Activated B cell treated with CpG ODN at 0.5 μM for 24 hours (primary cell): Measurements from ENCODE around the gene RAB11FIP4. TPM values are rescaled to one million over a fixed set of nuclear protein-coding genes. Genes with fewer than 3 reads are reported as not detected.
A peak's percentile ranks its signal among the peaks of the same experiment; 100 is the strongest.
"Not testable (repeated sequence)": the region's sequence is repeated elsewhere in the genome, so short reads cannot be mapped to it uniquely, and the experiment has no call there.

Experiments
- ATAC-seq: fragments of 200-7000 bp; cut with Tn5 transposase; one replicate; pipeline ENCODE4 v1.10.0; 2021; ENCODE audit warnings: low read depth, mild to moderate bottlenecking, moderate library complexity
- CTCF ChIA-PET: fragments of 350-600 bp; sonication (Branson Sonifier 250); formaldehyde crosslinking; loops from one replicate; lab custom pipeline; 2021; ENCODE audit warnings: antibody characterized with exemption; lab: Charles Lee
- POLR2A ChIA-PET: fragments of 350-600 bp; sonication (Branson Sonifier 250); formaldehyde crosslinking; loops from one replicate; lab custom pipeline; 2021; ENCODE audit warnings: antibody characterized with exemption; lab: Charles Lee
- DNase-seq: peaks from one replicate; pipeline ENCODE4 v3.0.0; 2022
- H3K27ac Mint-ChIP-seq: one replicate; pipeline ENCODE4 v1.8.0; 2020; ENCODE audit warnings: mixed read lengths
- H3K27me3 Mint-ChIP-seq: one replicate; pipeline ENCODE4 v1.8.0; 2021; ENCODE audit warnings: mixed read lengths
- H3K36me3 Mint-ChIP-seq: one replicate; pipeline ENCODE4 v1.8.0; 2021; ENCODE audit warnings: low read depth, mixed read lengths
- H3K4me1 Mint-ChIP-seq: one replicate; pipeline ENCODE4 v1.8.0; 2021; ENCODE audit warnings: mixed read lengths
- H3K4me3 Mint-ChIP-seq: one replicate; pipeline ENCODE4 v1.8.0; 2020; ENCODE audit warnings: mild to moderate bottlenecking, mixed read lengths
- H3K9me3 Mint-ChIP-seq: one replicate; pipeline ENCODE4 v1.8.0; 2020; ENCODE audit warnings: mixed read lengths
- intact Hi-C: fragments of 100-400 bp; cut with micrococcal nuclease; formaldehyde crosslinking; loops from one replicate; pipeline ENCODE4 v1.15.1; 2024
- total RNA-seq: library from RNA; stranded (reverse); gene quantifications from 2 replicates; pipeline ENCODE4 v1.2.3, GENCODE V29; 2022
- TF ChIP-seq, protein P1 (sequence below): fragments of 200-600 bp; IDR thresholded peaks from one replicate; pipeline ENCODE4 v1.8.0; 2022; ENCODE audit warnings: antibody characterized with exemption, mild to moderate bottlenecking

The RAB11FIP4 gene, protein sequence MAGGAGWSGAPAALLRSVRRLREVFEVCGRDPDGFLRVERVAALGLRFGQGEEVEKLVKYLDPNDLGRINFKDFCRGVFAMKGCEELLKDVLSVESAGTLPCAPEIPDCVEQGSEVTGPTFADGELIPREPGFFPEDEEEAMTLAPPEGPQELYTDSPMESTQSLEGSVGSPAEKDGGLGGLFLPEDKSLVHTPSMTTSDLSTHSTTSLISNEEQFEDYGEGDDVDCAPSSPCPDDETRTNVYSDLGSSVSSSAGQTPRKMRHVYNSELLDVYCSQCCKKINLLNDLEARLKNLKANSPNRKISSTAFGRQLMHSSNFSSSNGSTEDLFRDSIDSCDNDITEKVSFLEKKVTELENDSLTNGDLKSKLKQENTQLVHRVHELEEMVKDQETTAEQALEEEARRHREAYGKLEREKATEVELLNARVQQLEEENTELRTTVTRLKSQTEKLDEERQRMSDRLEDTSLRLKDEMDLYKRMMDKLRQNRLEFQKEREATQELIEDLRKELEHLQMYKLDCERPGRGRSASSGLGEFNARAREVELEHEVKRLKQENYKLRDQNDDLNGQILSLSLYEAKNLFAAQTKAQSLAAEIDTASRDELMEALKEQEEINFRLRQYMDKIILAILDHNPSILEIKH
- total RNA-seq: 37.9 and 43.2 TPM in 2 replicates

DNA sequence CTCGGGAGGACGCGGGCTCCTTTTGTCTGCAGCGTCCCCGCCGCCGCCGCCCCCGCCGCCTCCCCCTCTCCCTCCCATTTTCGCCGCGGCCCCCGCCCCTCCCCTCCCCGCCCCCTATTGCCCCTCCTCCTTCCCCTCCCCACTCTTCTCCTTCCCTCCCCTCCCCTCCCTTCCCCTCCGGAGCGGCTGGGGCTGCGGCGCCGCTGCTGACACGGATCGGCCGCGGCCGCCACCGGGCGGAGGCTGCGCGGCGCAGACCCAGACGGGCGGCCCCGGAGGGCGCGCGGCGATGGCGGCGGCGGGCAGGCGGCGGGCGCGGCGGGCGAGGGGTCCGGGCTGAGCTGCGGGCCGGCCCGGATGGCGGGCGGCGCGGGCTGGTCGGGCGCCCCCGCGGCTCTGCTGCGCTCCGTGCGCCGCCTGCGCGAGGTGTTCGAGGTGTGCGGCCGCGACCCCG is at the start of gene RAB11FIP4:
Gene RAB11FIP4, plus strand, starts transcription at position 180 of the 454 bp plus-strand sequence. Its CDS starts 178 bp downstream, at position 358.
- TF ChIP-seq, protein P1, sequence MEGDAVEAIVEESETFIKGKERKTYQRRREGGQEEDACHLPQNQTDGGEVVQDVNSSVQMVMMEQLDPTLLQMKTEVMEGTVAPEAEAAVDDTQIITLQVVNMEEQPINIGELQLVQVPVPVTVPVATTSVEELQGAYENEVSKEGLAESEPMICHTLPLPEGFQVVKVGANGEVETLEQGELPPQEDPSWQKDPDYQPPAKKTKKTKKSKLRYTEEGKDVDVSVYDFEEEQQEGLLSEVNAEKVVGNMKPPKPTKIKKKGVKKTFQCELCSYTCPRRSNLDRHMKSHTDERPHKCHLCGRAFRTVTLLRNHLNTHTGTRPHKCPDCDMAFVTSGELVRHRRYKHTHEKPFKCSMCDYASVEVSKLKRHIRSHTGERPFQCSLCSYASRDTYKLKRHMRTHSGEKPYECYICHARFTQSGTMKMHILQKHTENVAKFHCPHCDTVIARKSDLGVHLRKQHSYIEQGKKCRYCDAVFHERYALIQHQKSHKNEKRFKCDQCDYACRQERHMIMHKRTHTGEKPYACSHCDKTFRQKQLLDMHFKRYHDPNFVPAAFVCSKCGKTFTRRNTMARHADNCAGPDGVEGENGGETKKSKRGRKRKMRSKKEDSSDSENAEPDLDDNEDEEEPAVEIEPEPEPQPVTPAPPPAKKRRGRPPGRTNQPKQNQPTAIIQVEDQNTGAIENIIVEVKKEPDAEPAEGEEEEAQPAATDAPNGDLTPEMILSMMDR: no peak
- peaks cover 43% of the 10 kb centered on the region for H3K27me3 Mint-ChIP-seq
- no peaks in the 10 kb centered on the region for H3K9me3 Mint-ChIP-seq
- no peak within 1 kb of the TSS for H3K27ac Mint-ChIP-seq
- POLR2A ChIA-PET: no interaction called here
- DNase-seq (peak; percentile 18), ATAC-seq (peak; percentile 56)
- CTCF ChIA-PET: no interaction called here
- intact Hi-C loops: loop anchor here (5.0 kb wide), 1 partner anchor 116 kb away; no protein-coding TSS in a partner anchor
- H3K36me3 Mint-ChIP-seq: no peaks in the 10 kb centered on the region
- peaks cover 15% of the 10 kb centered on the region for H3K4me1 Mint-ChIP-seq
- H3K4me3 Mint-ChIP-seq: peak within 1 kb of the TSS; percentile 73

- H3K4me3 Mint-ChIP-seq, intact Hi-C loops, H3K9me3 Mint-ChIP-seq, H3K4me1 Mint-ChIP-seq, DNase-seq, ATAC-seq, CTCF ChIA-PET, H3K27ac Mint-ChIP-seq, H3K27me3 Mint-ChIP-seq, POLR2A ChIA-PET: not testable (repeated sequence)
- H3K36me3 Mint-ChIP-seq: peaks cover 32% of the 10 kb centered on the region
These were observed 46.2 kb upstream of the RAB11FIP4 start for GRCh38 chr17:31345191-31345747.

GRCh38 chr17:31349454-31349853 is 42.0 kb upstream of the RAB11FIP4 start:
- no peaks in the 10 kb centered on the region for H3K27me3 Mint-ChIP-seq
- H3K36me3 Mint-ChIP-seq: peaks cover 46% of the 10 kb centered on the region
- ChIA-PET POLR2A (no interaction called here), CTCF (no interaction called here)
- TF ChIP-seq, protein P1: no peak
- intact Hi-C loops: no loop called here
- no peaks in the 10 kb centered on the region for H3K4me1 Mint-ChIP-seq
- no peak overlapping the region for H3K27ac Mint-ChIP-seq
- DNase-seq (no peak), ATAC-seq (no peak)
- H3K9me3 Mint-ChIP-seq: no peaks in the 10 kb centered on the region
- no peak overlapping the region for H3K4me3 Mint-ChIP-seq

DNA sequence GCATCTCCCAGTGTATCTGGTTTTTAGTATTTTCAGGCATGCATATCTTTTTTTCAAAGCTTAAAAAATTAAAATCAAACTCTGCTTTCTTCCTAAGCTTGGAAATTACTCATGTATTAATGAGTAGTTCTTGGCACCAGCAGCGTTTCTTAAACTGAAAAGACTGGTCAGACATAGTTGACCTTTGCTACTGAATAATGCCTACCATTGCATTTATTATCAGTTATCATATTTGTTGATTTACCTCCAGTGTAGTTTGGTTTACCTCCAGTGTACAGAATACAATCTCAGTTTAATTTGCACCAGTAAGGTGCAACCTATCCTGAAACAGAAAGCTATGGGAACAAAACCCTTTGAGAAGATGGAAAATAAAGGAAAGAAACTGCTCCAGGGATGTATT is 35.5 kb upstream of the RAB11FIP4 start:
- peaks cover 70% of the 10 kb centered on the region for H3K36me3 Mint-ChIP-seq

GRCh38 chr17:31357091-31357490 is 34.4 kb upstream of the RAB11FIP4 start:
- peaks cover 72% of the 10 kb centered on the region for H3K36me3 Mint-ChIP-seq
- no peaks in the 10 kb centered on the region for H3K27me3 Mint-ChIP-seq
- H3K4me3 Mint-ChIP-seq: no peak overlapping the region
- DNase-seq (no peak), ATAC-seq (no peak)
- TF ChIP-seq, protein P1: no peak
- no peaks in the 10 kb centered on the region for H3K9me3 Mint-ChIP-seq
- H3K27ac Mint-ChIP-seq: no peak overlapping the region
- ChIA-PET CTCF (no interaction called here), POLR2A (no interaction called here)
- H3K4me1 Mint-ChIP-seq: no peaks in the 10 kb centered on the region
- intact Hi-C loops: no loop called here

More for the DNA sequence above, 35.5 kb upstream of the RAB11FIP4 start:
- Mint-ChIP-seq H3K4me1 (no peaks in the 10 kb centered on the region), H3K4me3 (no peak overlapping the region), H3K27me3 (no peaks in the 10 kb centered on the region), H3K27ac (no peak overlapping the region), H3K9me3 (no peaks in the 10 kb centered on the region)
- CTCF ChIA-PET: interaction anchor here (0.8 kb wide), 1 partner anchor 17 kb away, joined by 3 read pairs; no protein-coding TSS in a partner anchor
- POLR2A ChIA-PET: interaction anchor here (0.6 kb wide), 1 partner anchor 120 kb away, joined by 5 read pairs; no protein-coding TSS in a partner anchor
- ATAC-seq (no peak), DNase-seq (no peak)
- TF ChIP-seq, protein P1: no peak
- intact Hi-C loops: no loop called here
